ENCODE results near the gene FFAR2. TPM values are rescaled to one million over a fixed set of nuclear protein-coding genes. Genes with fewer than 3 reads are reported as not detected.

Gene FFAR2
- total RNA-seq, 2 donors from 2014 or later = not detected

- no peaks in the 10 kb centered on the region for H3K36me3 Mint-ChIP-seq (ENCODE audit: low read depth)
- no peak overlapping the region for H3K9ac ChIP-seq (ENCODE audit: extremely low read depth, low read length, poor library complexity, severe bottlenecking)
- H3K4me3 Mint-ChIP-seq = no peak overlapping the region
- no peak overlapping the region for H3K27ac ChIP-seq (ENCODE audit: low read depth, low read length)
- no peak for DNase-seq
- H3K4me3 ChIP-seq (ENCODE audit: low read length) = no peak overlapping the region
- H3K36me3 ChIP-seq (ENCODE audit: control insufficient read depth, insufficient read depth, low read length) = no peaks in the 10 kb centered on the region
- H3K27me3 Mint-ChIP-seq (ENCODE audit: insufficient read depth) = peaks cover 10% of the 10 kb centered on the region
- peaks cover 3% of the 10 kb centered on the region for H3K4me1 ChIP-seq (ENCODE audit: control insufficient read depth, insufficient read depth, low read length)
- H3K27me3 ChIP-seq (ENCODE audit: control insufficient read depth, insufficient read depth, low read length, poor library complexity, severe bottlenecking) = no peaks in the 10 kb centered on the region
- H3K9me3 Mint-ChIP-seq = no peaks in the 10 kb centered on the region
- 93 to 99% methylated on average over 8 to 13 of the region's 13 CpGs for WGBS, 2 experiments (ENCODE audit: insufficient coverage in 1 of 2, insufficient read length in 1 of 2)
- no peaks in the 10 kb centered on the region for H3K9me3 ChIP-seq (ENCODE audit: control insufficient read depth, low read length)
- H3K4me1 Mint-ChIP-seq = no peaks in the 10 kb centered on the region
- H3K27ac Mint-ChIP-seq = no peak overlapping the region
- TF ChIP-seq CTCF (conservative IDR thresholded peaks at IDR 0.05) = no peak
Measured at GRCh38 chr19:35408284-35409171, 39.5 kb upstream of the FFAR2 start.

GRCh38 chr19:35409191-35409590 lies 38.9 kb upstream of the FFAR2 start:
- Histone ChIP-seq H3K27ac (ENCODE audit: low read depth, low read length) (no peak overlapping the region), H3K9ac (ENCODE audit: extremely low read depth, low read length, poor library complexity, severe bottlenecking) (no peak overlapping the region), H3K4me3 (ENCODE audit: low read length) (no peak overlapping the region), H3K9me3 (ENCODE audit: control insufficient read depth, low read length) (no peaks in the 10 kb centered on the region), H3K27me3 (ENCODE audit: control insufficient read depth, insufficient read depth, low read length, poor library complexity, severe bottlenecking) (no peaks in the 10 kb centered on the region), H3K4me1 (ENCODE audit: control insufficient read depth, insufficient read depth, low read length) (peaks cover 3% of the 10 kb centered on the region), H3K36me3 (ENCODE audit: control insufficient read depth, insufficient read depth, low read length) (no peaks in the 10 kb centered on the region)
- Mint-ChIP-seq H3K4me3 (no peak overlapping the region), H3K9me3 (no peaks in the 10 kb centered on the region), H3K4me1 (no peaks in the 10 kb centered on the region), H3K27me3 (ENCODE audit: insufficient read depth) (peaks cover 10% of the 10 kb centered on the region), H3K36me3 (ENCODE audit: low read depth) (no peaks in the 10 kb centered on the region), H3K27ac (no peak overlapping the region)
- TF ChIP-seq CTCF (conservative IDR thresholded peaks at IDR 0.05) = no peak
- WGBS, 2 experiments (ENCODE audit: insufficient coverage in 1 of 2, insufficient read length in 1 of 2) = 84 to 94% methylated on average over 5 of the region's 5 CpGs
- DNase-seq = no peak

- Histone ChIP-seq H3K27me3 (ENCODE audit: control insufficient read depth, insufficient read depth, low read length, poor library complexity, severe bottlenecking) (no peaks in the 10 kb centered on the region), H3K36me3 (ENCODE audit: control insufficient read depth, insufficient read depth, low read length) (no peaks in the 10 kb centered on the region), H3K9ac (ENCODE audit: extremely low read depth, low read length, poor library complexity, severe bottlenecking) (no peak overlapping the region), H3K9me3 (ENCODE audit: control insufficient read depth, low read length) (no peaks in the 10 kb centered on the region), H3K4me1 (ENCODE audit: control insufficient read depth, insufficient read depth, low read length) (no peaks in the 10 kb centered on the region), H3K27ac (ENCODE audit: low read depth, low read length) (no peak overlapping the region), H3K4me3 (ENCODE audit: low read length) (no peak overlapping the region)
- WGBS, 2 experiments (ENCODE audit: insufficient coverage in 1 of 2, insufficient read length in 1 of 2) = 89 to 92% methylated on average over 4 to 5 of the region's 5 CpGs
- Mint-ChIP-seq H3K27ac (no peak overlapping the region), H3K36me3 (ENCODE audit: low read depth) (no peaks in the 10 kb centered on the region), H3K27me3 (ENCODE audit: insufficient read depth) (peaks cover 11% of the 10 kb centered on the region), H3K9me3 (no peaks in the 10 kb centered on the region), H3K4me3 (no peak overlapping the region), H3K4me1 (no peaks in the 10 kb centered on the region)
- no peak for TF ChIP-seq CTCF (conservative IDR thresholded peaks at IDR 0.05)
- DNase-seq = no peak
Measured at GRCh38 chr19:35410487-35410886, 37.6 kb upstream of the FFAR2 start.
